Measurements from ENCODE around the gene CECR2.

GRCh38 chr22:17332109-17332800 is 37.0 kb upstream of the CECR2 start:
- TF ChIP-seq CTCF (IDR thresholded peaks at IDR 0.05 in 4 of 5, conservative IDR thresholded peaks at IDR 0.05 in 1 of 5) (no peak), POLR2A (IDR thresholded peaks at IDR 0.05) (no peak)

All from gastrocnemius medialis (tissue), 4 donors.